NT2/D1 (cell line): ENCODE results near the gene CEP112.

Source experiments
- DNase-seq: peaks from one replicate; pipeline ENCODE4 v3.0.0-alpha.2; 2011; ENCODE audit warnings: low read depth, low spot score
- H3K27me3 ChIP-seq: 2 replicates; pipeline ENCODE4 v1.6.0; 2011; ENCODE audit warnings: mild to moderate bottlenecking; ENCODE audit not compliant: insufficient read length, insufficient read depth
- H3K36me3 ChIP-seq: 2 replicates; pipeline ENCODE4 v1.6.1; 2011; ENCODE audit warnings: mild to moderate bottlenecking, low read length, mixed read lengths; ENCODE audit not compliant: insufficient read depth, insufficient read length
- H3K4me1 ChIP-seq: 2 replicates; pipeline ENCODE4 v1.5.1; 2011; ENCODE audit not compliant: insufficient read depth, insufficient read length
- H3K4me3 ChIP-seq: 2 replicates; pipeline ENCODE4 v1.5.1; 2011; ENCODE audit warnings: low read depth; ENCODE audit not compliant: insufficient read length
- H3K9ac ChIP-seq: 2 replicates; pipeline ENCODE4 v1.6.0; 2011; ENCODE audit warnings: low read depth; ENCODE audit not compliant: insufficient read length
- H3K9me3 ChIP-seq: 2 replicates; pipeline ENCODE4 v1.5.1; 2011; ENCODE audit warnings: mild to moderate bottlenecking, low read length; ENCODE audit not compliant: insufficient read depth
- SUZ12 ChIP-seq: IDR thresholded peaks from 2 replicates; pipeline ENCODE4 v1.6.1; 2011; ENCODE audit not compliant: insufficient read length, insufficient read depth; ENCODE audit errors: extremely low read depth
- YY1 ChIP-seq: IDR thresholded peaks from 2 replicates; pipeline ENCODE4 v1.6.1; 2011; ENCODE audit not compliant: insufficient read length, insufficient read depth
- ZNF274 ChIP-seq: IDR thresholded peaks from 2 replicates; pipeline ENCODE4 v1.6.1; 2011; ENCODE audit warnings: mild to moderate bottlenecking, low read depth, low read length

The CEP112 gene

DNA sequence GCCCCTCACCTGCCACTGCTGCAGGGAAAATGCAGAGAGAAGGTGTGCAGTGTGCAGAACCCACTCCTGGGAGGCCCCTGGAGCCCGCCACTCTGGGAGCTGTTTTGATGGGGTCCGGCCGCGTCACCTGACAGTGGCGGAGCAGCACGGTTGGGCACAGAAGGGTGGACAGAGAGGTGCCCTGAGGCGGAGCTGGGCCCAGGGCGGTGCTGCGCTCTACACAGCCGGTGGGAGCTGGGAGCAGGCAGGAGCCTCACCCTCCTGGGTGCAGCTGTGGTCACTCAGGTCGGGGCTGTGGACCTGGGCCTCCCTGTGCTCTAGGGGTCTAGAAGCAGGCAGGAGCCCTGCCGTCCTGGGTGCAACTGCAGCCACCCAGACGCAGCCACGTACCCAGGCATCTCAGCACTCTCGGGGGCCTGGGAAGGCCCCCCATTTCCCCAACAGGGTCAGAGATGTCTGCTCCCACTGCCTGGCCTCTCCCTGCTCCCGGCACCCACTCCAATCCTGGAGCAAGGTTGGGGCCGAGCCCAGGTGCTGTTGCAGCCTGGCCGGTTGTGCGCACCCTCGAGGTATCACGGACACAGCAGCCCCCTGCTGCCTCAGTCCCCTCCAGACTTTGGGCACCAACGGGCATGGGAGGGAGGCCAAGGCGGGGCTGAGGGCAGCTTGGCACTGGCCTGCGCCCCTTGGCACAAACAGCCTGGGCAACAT lies 326.1 kb downstream of the CEP112 start:
- H3K4me1 ChIP-seq: no peaks in the 10 kb centered on the region
- H3K9ac ChIP-seq: no peak overlapping the region
- DNase-seq: no peak
- H3K36me3 ChIP-seq: no peaks in the 10 kb centered on the region
- H3K9me3 ChIP-seq: peaks cover 18% of the 10 kb centered on the region; the same call in 1 of the 2 replicates
- no peak for TF ChIP-seq SUZ12
- TF ChIP-seq ZNF274: no peak
- TF ChIP-seq YY1: no peak
- no peaks in the 10 kb centered on the region for H3K27me3 ChIP-seq
- H3K4me3 ChIP-seq: no peak overlapping the region

DNA sequence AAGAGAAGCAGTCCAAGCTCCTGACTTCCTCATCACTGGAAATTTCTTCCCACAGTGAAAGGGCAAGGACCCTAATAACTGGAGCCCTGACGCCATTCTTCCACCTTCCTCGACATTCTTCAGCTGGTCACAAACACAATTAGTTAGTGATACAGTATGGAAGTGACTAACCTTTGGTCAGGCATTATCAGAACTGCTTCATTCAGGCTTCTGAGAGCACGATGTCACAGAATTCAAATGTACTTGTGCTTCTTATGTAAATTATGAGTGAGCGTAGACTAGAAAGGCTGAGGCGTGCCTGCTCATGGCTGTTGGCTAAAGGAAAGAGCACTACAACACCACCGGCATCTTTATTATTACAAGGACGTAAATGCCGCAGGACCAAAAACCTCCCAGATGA lies 327.5 kb downstream of the CEP112 start:
- no peaks in the 10 kb centered on the region for H3K27me3 ChIP-seq
- H3K36me3 ChIP-seq: no peaks in the 10 kb centered on the region
- peaks cover 18% of the 10 kb centered on the region; the same call in 1 of the 2 replicates for H3K9me3 ChIP-seq
- no peak for DNase-seq
- no peak overlapping the region for H3K4me3 ChIP-seq
- TF ChIP-seq ZNF274 (no peak), SUZ12 (no peak), YY1 (no peak)
- no peaks in the 10 kb centered on the region for H3K4me1 ChIP-seq
- no peak overlapping the region for H3K9ac ChIP-seq

DNA sequence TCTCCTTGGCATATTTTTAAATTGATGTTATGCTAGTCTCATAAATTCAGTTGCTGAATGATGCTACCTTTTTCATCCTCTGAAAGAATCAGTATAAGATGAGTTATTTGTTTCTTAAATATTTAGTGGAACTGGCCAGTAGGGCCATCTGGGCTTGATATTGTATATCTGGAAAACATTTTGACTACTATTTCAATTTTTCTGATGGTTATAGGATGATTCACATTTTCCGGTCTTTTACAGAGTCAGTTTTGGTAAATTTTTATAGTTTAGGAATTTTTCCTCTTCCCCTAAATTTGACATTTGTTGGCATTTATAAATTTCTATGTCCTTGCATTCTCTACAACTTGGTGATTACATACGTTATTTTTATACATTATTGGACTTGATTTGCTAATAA lies 334.2 kb downstream of the CEP112 start:
- no peak for TF ChIP-seq ZNF274
- no peak for TF ChIP-seq YY1
- TF ChIP-seq SUZ12: no peak
- Histone ChIP-seq H3K9me3 (no peaks in the 10 kb centered on the region), H3K4me3 (no peak overlapping the region), H3K27me3 (no peaks in the 10 kb centered on the region), H3K4me1 (no peaks in the 10 kb centered on the region), H3K36me3 (no peaks in the 10 kb centered on the region), H3K9ac (no peak overlapping the region)
- DNase-seq: no peak

DNA sequence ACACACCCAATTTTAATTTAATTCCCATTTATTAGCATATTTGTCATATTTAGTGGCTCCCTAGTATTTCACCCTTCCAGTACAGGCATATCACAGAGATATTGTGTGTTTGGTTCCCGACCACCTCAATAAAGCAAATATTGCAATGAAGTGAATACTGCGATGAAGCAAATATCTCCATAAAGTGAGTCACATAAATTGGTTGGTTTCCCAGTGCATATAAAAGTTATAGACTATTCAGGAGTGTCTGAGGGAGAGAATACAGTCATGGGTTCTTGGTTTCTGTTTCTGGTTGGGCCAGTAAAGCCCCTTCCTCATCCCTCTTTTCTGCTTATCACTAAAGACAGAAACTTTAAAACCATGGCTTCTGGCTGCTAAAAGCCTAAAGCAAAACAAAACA lies 335.1 kb downstream of the CEP112 start:
- H3K9ac ChIP-seq: no peak overlapping the region
- H3K4me3 ChIP-seq: no peak overlapping the region
- H3K27me3 ChIP-seq: no peaks in the 10 kb centered on the region
- TF ChIP-seq SUZ12 (no peak), ZNF274 (no peak), YY1 (no peak)
- no peaks in the 10 kb centered on the region for H3K36me3 ChIP-seq
- no peaks in the 10 kb centered on the region for H3K4me1 ChIP-seq
- DNase-seq: no peak
- no peaks in the 10 kb centered on the region for H3K9me3 ChIP-seq

DNA sequence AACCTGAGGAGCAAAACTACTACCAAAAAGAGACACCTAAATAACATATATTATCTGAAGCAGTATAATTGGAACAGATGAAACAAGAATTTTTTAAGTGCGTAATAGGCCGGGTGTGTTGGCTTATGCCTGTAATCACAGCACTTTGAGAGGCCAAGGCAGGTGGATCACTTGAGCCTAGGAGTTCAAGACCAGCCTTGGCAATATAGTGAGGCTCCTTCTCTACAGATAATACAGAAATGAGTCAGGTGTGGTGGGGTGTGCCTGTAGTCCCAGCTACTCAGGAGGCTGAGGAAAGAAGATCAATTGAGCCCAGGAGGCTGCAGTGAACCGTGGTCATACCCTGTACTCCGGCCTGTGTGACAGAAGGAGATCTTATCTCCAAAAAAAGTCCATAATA lies 336.3 kb downstream of the CEP112 start:
- no peak for DNase-seq
- no peak overlapping the region for H3K9ac ChIP-seq
- H3K36me3 ChIP-seq: no peaks in the 10 kb centered on the region
- TF ChIP-seq YY1: no peak
- no peak for TF ChIP-seq ZNF274
- TF ChIP-seq SUZ12: no peak
- H3K4me3 ChIP-seq: no peak overlapping the region
- no peaks in the 10 kb centered on the region for H3K4me1 ChIP-seq
- H3K9me3 ChIP-seq: no peaks in the 10 kb centered on the region
- no peaks in the 10 kb centered on the region for H3K27me3 ChIP-seq

DNA sequence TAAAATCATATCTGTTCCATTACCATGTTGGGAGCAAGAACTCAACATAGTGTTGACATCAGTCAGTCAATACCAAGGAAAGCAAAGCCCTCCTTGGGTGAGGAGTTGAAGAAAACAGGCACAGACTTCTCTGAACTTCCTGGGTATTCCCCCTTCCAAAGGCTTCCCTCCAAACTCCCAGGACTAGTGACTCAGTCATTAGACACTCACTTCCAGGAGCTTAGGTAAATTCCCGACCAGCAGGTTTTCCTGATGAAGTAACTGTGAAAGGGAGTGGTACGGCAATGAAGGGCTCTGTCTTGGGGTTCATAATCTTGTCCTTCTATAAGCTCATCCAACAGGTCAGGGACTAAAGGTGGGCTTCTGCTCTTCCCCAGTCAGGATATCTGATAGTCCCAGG lies 336.7 kb downstream of the CEP112 start:
- Histone ChIP-seq H3K4me1 (no peaks in the 10 kb centered on the region), H3K9me3 (no peaks in the 10 kb centered on the region), H3K9ac (no peak overlapping the region), H3K36me3 (no peaks in the 10 kb centered on the region), H3K4me3 (no peak overlapping the region), H3K27me3 (no peaks in the 10 kb centered on the region)
- TF ChIP-seq ZNF274: no peak
- no peak for TF ChIP-seq YY1
- no peak for TF ChIP-seq SUZ12
- no peak for DNase-seq

DNA sequence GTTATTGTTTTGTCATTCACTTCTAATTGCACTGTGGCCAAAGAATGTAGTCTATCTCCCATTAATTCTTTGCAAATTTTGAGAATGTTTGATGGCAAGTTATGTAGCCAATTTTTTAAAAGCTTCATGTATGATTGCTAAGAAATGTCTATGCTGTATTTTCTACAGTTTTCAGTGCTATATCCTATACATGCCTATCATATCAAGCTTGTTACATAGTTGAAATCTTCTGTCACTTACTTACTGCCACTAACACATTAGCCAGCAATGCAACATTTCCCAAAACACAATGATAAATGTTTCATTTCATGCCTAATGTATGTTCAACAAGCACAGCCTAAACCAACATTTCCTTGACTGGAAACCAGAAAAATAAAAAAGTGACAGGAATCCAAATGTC lies 338.1 kb downstream of the CEP112 start:
- H3K36me3 ChIP-seq: no peaks in the 10 kb centered on the region
- no peaks in the 10 kb centered on the region for H3K4me1 ChIP-seq
- no peak overlapping the region for H3K9ac ChIP-seq
- TF ChIP-seq ZNF274 (no peak), YY1 (no peak), SUZ12 (no peak)
- H3K9me3 ChIP-seq: no peaks in the 10 kb centered on the region
- no peak overlapping the region for H3K4me3 ChIP-seq
- no peaks in the 10 kb centered on the region for H3K27me3 ChIP-seq
- DNase-seq: no peak
